NK-92 (cell line): ENCODE results near the gene GBP1.
"Not testable (repeated sequence)": the region's sequence is repeated elsewhere in the genome, so short reads cannot be mapped to it uniquely, and the experiment has no call there.

Experiments
- DNase-seq: peaks from one replicate; lab custom pipeline; 2025; ENCODE audit not compliant: unreplicated experiment; lab: John Stamatoyannopoulos, UW

GBP1 gene

GRCh38 chr1:89065079-89065868 lies at the start of gene GBP1:
Gene GBP1 (minus strand): TSS chr1:89065208. CDS start chr1:89063234, 1,974 bp downstream.
- DNase-seq, result no peak

- no peak for DNase-seq
These were observed 49.7 kb upstream of the GBP1 start for GRCh38 chr1:89114662-89115061.

- no peak for DNase-seq
These were observed 48.0 kb upstream of the GBP1 start for GRCh38 chr1:89112871-89113613.

GRCh38 chr1:89104687-89105086 lies 39.7 kb upstream of the GBP1 start:
- no peak for DNase-seq

- DNase-seq, result no peak
These were observed 39.1 kb upstream of the GBP1 start for GRCh38 chr1:89104147-89104546.

GRCh38 chr1:89102021-89102420 lies 37.0 kb upstream of the GBP1 start:
- no peak for DNase-seq

- no peak for DNase-seq
These were observed 35.4 kb upstream of the GBP1 start for GRCh38 chr1:89100412-89100811.

- no peak for DNase-seq
These were observed 33.8 kb upstream of the GBP1 start for GRCh38 chr1:89098857-89099256.

GRCh38 chr1:89095737-89096136 lies 30.7 kb upstream of the GBP1 start:
- DNase-seq, result no peak

GRCh38 chr1:89089962-89090361 lies 25.0 kb upstream of the GBP1 start:
- no peak for DNase-seq

- no peak for DNase-seq
These were observed 23.6 kb upstream of the GBP1 start for GRCh38 chr1:89088572-89088971.

- DNase-seq, result no peak
These were observed 22.2 kb upstream of the GBP1 start for GRCh38 chr1:89087241-89087640.

- DNase-seq, result no peak
These were observed 20.8 kb upstream of the GBP1 start for GRCh38 chr1:89085781-89086180.

- DNase-seq, result no peak
These were observed 16.0 kb upstream of the GBP1 start for GRCh38 chr1:89081005-89081404.

- not testable (repeated sequence) for DNase-seq
These were observed 15.1 kb upstream of the GBP1 start for GRCh38 chr1:89080068-89080467.

GRCh38 chr1:89072466-89073065 lies 7.6 kb upstream of the GBP1 start:
- not testable (repeated sequence) for DNase-seq

GRCh38 chr1:89070509-89070908 lies 5.5 kb upstream of the GBP1 start:
- no peak for DNase-seq

GRCh38 chr1:89069951-89070350 lies 4.9 kb upstream of the GBP1 start:
- DNase-seq, result no peak

- DNase-seq, result no peak
These were observed 3.3 kb upstream of the GBP1 start for GRCh38 chr1:89068291-89068690.

GRCh38 chr1:89064632-89065031 lies 376 bp downstream of the GBP1 start:
- no peak for DNase-seq

- DNase-seq, result no peak
These were observed 1.9 kb downstream of the GBP1 start for GRCh38 chr1:89063094-89063493.

- no peak for DNase-seq
These were observed 4.9 kb downstream of the GBP1 start for GRCh38 chr1:89060091-89060490.
